GM23248 (cell line): ENCODE measurements around the gene ELMOD1. TPM values are rescaled to one million over a fixed set of nuclear protein-coding genes. Genes with fewer than 3 reads are reported as not detected.

Experiments used
- DNase-seq: peaks from one replicate; pipeline ENCODE4 v3.0.0-alpha.2; 2015
- H2AFZ ChIP-seq: fragments of 200-600 bp; sonication (generic); 2 replicates; pipeline ENCODE4 v1.6.1; 2016; ENCODE audit warnings: antibody characterized with exemption
- H3F3A ChIP-seq: fragments of 200-600 bp; sonication (generic); 2 replicates; pipeline ENCODE4 v1.6.1; 2016; ENCODE audit warnings: mild to moderate bottlenecking, antibody characterized with exemption, mixed run types; ENCODE audit not compliant: insufficient read depth
- H3K27ac ChIP-seq: fragments of 200-600 bp; sonication (generic); 2 replicates; pipeline ENCODE4 v1.5.1; 2016; ENCODE audit warnings: mild to moderate bottlenecking
- H3K27me3 ChIP-seq: fragments of 200-600 bp; sonication (generic); replicated peaks from 2 replicates; pipeline ENCODE4 v1.6.1; 2016; ENCODE audit warnings: mild to moderate bottlenecking; ENCODE audit not compliant: insufficient read depth
- H3K36me3 ChIP-seq: fragments of 200-600 bp; sonication (generic); 2 replicates; pipeline ENCODE4 v1.6.1; 2016; ENCODE audit warnings: low read depth, mild to moderate bottlenecking
- H3K4me1 ChIP-seq: fragments of 200-600 bp; sonication (generic); 2 replicates; pipeline ENCODE4 v1.6.1; 2016; ENCODE audit warnings: mild to moderate bottlenecking; ENCODE audit not compliant: insufficient read depth
- H3K4me2 ChIP-seq: fragments of 200-600 bp; sonication (generic); one replicate; pipeline ENCODE4 v1.6.1; 2016; ENCODE audit warnings: mild to moderate bottlenecking; ENCODE audit not compliant: unreplicated experiment
- H3K4me3 ChIP-seq: fragments of 200-600 bp; sonication (generic); 2 replicates; pipeline ENCODE4 v1.5.1; 2016; ENCODE audit warnings: mild to moderate bottlenecking
- H3K79me2 ChIP-seq: fragments of 200-600 bp; sonication (generic); 2 replicates; pipeline ENCODE4 v1.6.1; 2016; ENCODE audit warnings: mild to moderate bottlenecking; ENCODE audit not compliant: insufficient read depth
- H3K9ac ChIP-seq: fragments of 200-600 bp; sonication (generic); 2 replicates; pipeline ENCODE4 v1.6.1; 2016; ENCODE audit warnings: mild to moderate bottlenecking
- H3K9me2 ChIP-seq: fragments of 200-600 bp; sonication (generic); 2 replicates; pipeline ENCODE4 v1.6.1; 2016; ENCODE audit warnings: mixed run types, mild to moderate bottlenecking, moderate library complexity; ENCODE audit not compliant: insufficient read depth
- H3K9me3 ChIP-seq: fragments of 200-600 bp; sonication (generic); one replicate; pipeline ENCODE4 v1.6.1; 2017; ENCODE audit warnings: low read depth
- H4K20me1 ChIP-seq: fragments of 200-600 bp; sonication (generic); 2 replicates; pipeline ENCODE4 v1.6.0; 2016; ENCODE audit not compliant: insufficient read depth
- EZH2 ChIP-seq: fragments of 200-600 bp; sonication (generic); IDR thresholded peaks from 2 replicates; pipeline ENCODE4 v1.6.1; 2018; ENCODE audit warnings: antibody characterized with exemption, mild to moderate bottlenecking; ENCODE audit not compliant: insufficient read depth, poor library complexity, severe bottlenecking
- EZH2phosphoT487 ChIP-seq: fragments of 200-600 bp; sonication (generic); IDR thresholded peaks from 2 replicates; pipeline ENCODE4 v1.6.1; 2018; ENCODE audit warnings: antibody characterized with exemption, moderate library complexity, mild to moderate bottlenecking, low read depth; ENCODE audit not compliant: insufficient read depth
- WGBS, 2 experiments: methylation state at CpG; one replicate each; pipeline ENCODE4 v1.1.6; 2015 to 2017; ENCODE audit warnings: low lambda C conversion rate in 2 of 2, low coverage in 1 of 2; ENCODE audit errors: missing lambda C conversion rate in 2 of 2; 5-methylcytosine and 5-hydroxymethylcytosine counted together
- in situ Hi-C: fragments of 300-500 bp; cut with MboI; formaldehyde crosslinking; loops from 2 replicates; pipeline ENCODE4 v1.15.0; 2020
- polyA plus RNA-seq: library from polyadenylated mRNA; unstranded; fragments of >200 nt; fragmentation: Nextera tagmentation; extraction: Ambion mirVana; gene quantifications from 2 replicates; pipeline ENCODE4 v1.2.1, GENCODE V29; 2016
- total RNA-seq: library from RNA; depleted of rRNA; stranded (reverse); fragments of >200 nt; shearing (Covaris generic); gene quantifications from 2 replicates; pipeline ENCODE4 v1.2.3, GENCODE V29; 2014; rRNA removed

The ELMOD1 gene
- total and polyA plus RNA-seq, 2 experiments from 2014 or later, result 0.51 TPM; not detected in 1

GRCh38 chr11:107708792-107709191 lies 117.8 kb downstream of the ELMOD1 start:
- H3F3A ChIP-seq, result peaks cover 18% of the 10 kb centered on the region
- no peak overlapping the region for H3K4me2 ChIP-seq
- 74 to 87% methylated on average over 3 of the region's 3 CpGs for WGBS, 2 experiments
- peaks cover 7% of the 10 kb centered on the region; the same call in 1 of the 2 replicates for H3K27me3 ChIP-seq
- H3K9me2 ChIP-seq, result no peaks in the 10 kb centered on the region
- H3K27ac ChIP-seq, result no peak overlapping the region
- H3K9ac ChIP-seq, result no peak overlapping the region
- H3K79me2 ChIP-seq, result no peaks in the 10 kb centered on the region
- in situ Hi-C loops, result no loop called here
- no peak overlapping the region for H3K4me3 ChIP-seq
- H4K20me1 ChIP-seq, result no peaks in the 10 kb centered on the region
- no peaks in the 10 kb centered on the region for H3K36me3 ChIP-seq
- TF ChIP-seq EZH2phosphoT487 (no peak), EZH2 (no peak)
- no peaks in the 10 kb centered on the region for H3K9me3 ChIP-seq
- no peak for DNase-seq
- H2AFZ ChIP-seq, result no peak overlapping the region
- peaks cover 16% of the 10 kb centered on the region for H3K4me1 ChIP-seq

- DNase-seq, result no peak
- Histone ChIP-seq H3K4me1 (peaks cover 3% of the 10 kb centered on the region), H3K27me3 (peaks cover 7% of the 10 kb centered on the region; the same call in 1 of the 2 replicates), H3K79me2 (no peaks in the 10 kb centered on the region), H2AFZ (no peak overlapping the region), H3K9me2 (no peaks in the 10 kb centered on the region), H3K9me3 (no peaks in the 10 kb centered on the region), H3K4me2 (no peak overlapping the region), H3K4me3 (no peak overlapping the region), H3K36me3 (no peaks in the 10 kb centered on the region), H3K9ac (no peak overlapping the region), H4K20me1 (no peaks in the 10 kb centered on the region), H3F3A (peaks cover 5% of the 10 kb centered on the region; the same call in 1 of the 2 replicates), H3K27ac (no peak overlapping the region)
- 96 to 97% methylated on average over 1 of the region's 1 CpG for WGBS, 2 experiments
- TF ChIP-seq EZH2 (no peak), EZH2phosphoT487 (no peak)
- in situ Hi-C loops, result no loop called here
Observed at GRCh38 chr11:107710301-107710700, 119.4 kb downstream of the ELMOD1 start.

GRCh38 chr11:107711861-107712755 lies 121.2 kb downstream of the ELMOD1 start, which contains the start of gene SLN:
Gene SLN, minus strand, starts transcription at chr11:107712056.
- Histone ChIP-seq H3K4me2 (no peak within 1 kb of the TSS), H3K9me2 (no peaks in the 10 kb centered on the region), H3K27ac (no peak within 1 kb of the TSS), H3K36me3 (no peaks in the 10 kb centered on the region), H2AFZ (no peak within 1 kb of the TSS), H3K9me3 (no peaks in the 10 kb centered on the region), H3K9ac (no peak within 1 kb of the TSS), H3F3A (no peaks in the 10 kb centered on the region), H3K4me1 (0 out of 2 replicates have a peak, but pooled peaks cover 4% of the 10 kb centered on the region), H3K27me3 (peaks cover 7% of the 10 kb centered on the region; the same call in 1 of the 2 replicates), H3K4me3 (no peak within 1 kb of the TSS), H3K79me2 (no peaks in the 10 kb centered on the region), H4K20me1 (no peaks in the 10 kb centered on the region)
- no peak for TF ChIP-seq EZH2
- TF ChIP-seq EZH2phosphoT487, result no peak
- in situ Hi-C loops, result no loop called here
- no peak for DNase-seq
- WGBS, 2 experiments, result 70 to 71% methylated on average over 12 of the region's 12 CpGs

GRCh38 chr11:107713009-107713408 lies 122.1 kb downstream of the ELMOD1 start:
- H3K79me2 ChIP-seq, result no peaks in the 10 kb centered on the region
- H3K27me3 ChIP-seq, result peaks cover 7% of the 10 kb centered on the region; the same call in 1 of the 2 replicates
- H3K9me3 ChIP-seq, result no peaks in the 10 kb centered on the region
- no peak overlapping the region for H2AFZ ChIP-seq
- no peak overlapping the region for H3K4me3 ChIP-seq
- no peaks in the 10 kb centered on the region for H3K36me3 ChIP-seq
- DNase-seq, result no peak
- WGBS, 2 experiments, result 31 to 34% methylated on average over 3 of the region's 3 CpGs
- H3F3A ChIP-seq, result no peaks in the 10 kb centered on the region
- no peaks in the 10 kb centered on the region for H3K9me2 ChIP-seq
- no peak overlapping the region for H3K4me2 ChIP-seq
- TF ChIP-seq EZH2phosphoT487 (no peak), EZH2 (no peak)
- in situ Hi-C loops, result no loop called here
- 0 out of 2 replicates have a peak, but pooled peaks cover 7% of the 10 kb centered on the region for H3K4me1 ChIP-seq
- H4K20me1 ChIP-seq, result no peaks in the 10 kb centered on the region
- no peak overlapping the region for H3K9ac ChIP-seq
- H3K27ac ChIP-seq, result no peak overlapping the region

Other genes with a start within 250 kb of the ELMOD1 start
- gene CWF19L2, start 133.3 kb upstream of the ELMOD1 start, total RNA-seq, result 6.9 and 25.8 TPM in 2 replicates
- gene CWF19L2, start 133.3 kb upstream of the ELMOD1 start, polyA plus RNA-seq, result 3.4 and 3.5 TPM in 2 replicates
- 10.7 and 14.0 TPM in 2 replicates for gene ALKBH8, start 25.4 kb upstream of the ELMOD1 start, total RNA-seq
- gene ALKBH8, start 25.4 kb upstream of the ELMOD1 start, polyA plus RNA-seq, result 6.6 and 6.8 TPM in 2 replicates
- gene SLN, start 120.9 kb downstream of the ELMOD1 start, total RNA-seq, result not detected in 2 replicates
- not detected in 2 replicates for gene SLN, start 120.9 kb downstream of the ELMOD1 start, polyA plus RNA-seq